Measurements from ENCODE around the gene BLCAP.
A peak's percentile ranks its signal among the peaks of the same experiment; 100 is the strongest.
"Not testable (repeated sequence)": the region's sequence is repeated elsewhere in the genome, so short reads cannot be mapped to it uniquely, and the experiment has no call there.

The BLCAP gene

DNA sequence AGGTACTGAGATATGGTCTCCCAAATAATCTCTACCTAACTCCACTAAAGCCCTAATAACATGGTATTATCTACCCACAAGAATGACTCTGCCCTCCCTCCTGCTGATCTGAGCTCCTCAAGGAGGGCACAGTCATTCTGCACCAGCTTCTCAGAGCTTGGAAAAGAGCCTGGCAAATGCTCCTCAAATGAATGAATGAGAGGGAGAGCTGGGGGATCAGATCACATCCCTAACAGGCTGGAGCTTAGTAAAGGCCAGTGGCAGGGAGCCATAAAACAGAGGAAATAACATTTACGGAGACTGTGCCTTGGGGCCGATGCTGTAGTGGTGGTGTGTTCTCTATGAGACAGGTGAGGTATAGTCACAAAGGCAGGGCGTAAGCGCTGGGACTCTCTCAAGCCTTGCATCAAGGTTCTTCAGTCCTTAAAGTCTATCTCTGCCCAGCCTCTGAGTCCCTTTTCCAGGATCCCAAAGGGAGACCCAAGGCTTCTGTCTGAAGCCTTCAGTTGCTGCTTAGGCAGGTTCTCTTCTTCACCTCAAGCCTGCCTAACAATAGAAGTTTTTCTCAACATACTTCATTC, 13.8 kb downstream of the BLCAP start:
- DNase-seq = no peak

DNA sequence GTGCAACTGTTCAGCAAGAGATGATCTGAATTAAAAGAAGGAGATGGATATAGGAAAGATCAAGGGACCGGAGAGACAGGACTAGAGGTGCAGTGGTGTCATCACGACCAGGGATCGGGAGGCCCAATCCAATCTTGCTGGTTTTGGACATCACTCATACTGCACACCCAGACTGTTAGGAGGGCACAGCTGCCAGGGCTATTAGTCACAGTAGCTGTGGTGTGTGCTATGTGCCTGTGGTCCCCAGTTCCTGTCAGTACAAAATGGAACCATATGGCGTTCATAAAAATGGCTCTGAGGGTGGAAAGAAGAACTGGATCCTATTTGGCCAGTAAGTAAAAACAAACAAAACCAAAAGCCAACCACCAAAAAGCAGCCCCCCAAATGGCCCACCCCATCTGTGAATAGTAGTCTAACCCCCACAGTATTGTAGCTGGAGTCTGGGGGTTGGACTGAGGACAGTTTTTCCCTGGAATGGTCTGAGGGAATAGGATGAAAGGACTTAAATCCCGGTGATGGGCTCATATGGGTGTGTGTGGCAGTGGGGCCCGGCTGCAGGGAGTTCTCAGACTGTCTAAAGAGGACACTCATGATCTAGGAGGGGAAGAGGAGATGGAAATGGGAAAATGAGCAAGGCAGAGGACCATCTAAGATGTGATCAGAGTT, 15.9 kb downstream of the BLCAP start:
- DNase-seq = no peak

GRCh38 chr20:37510226-37510625, 17.4 kb downstream of the BLCAP start:
- DNase-seq = no peak

- DNase-seq = no peak
Measured at GRCh38 chr20:37506152-37506725, 21.4 kb downstream of the BLCAP start.

DNA sequence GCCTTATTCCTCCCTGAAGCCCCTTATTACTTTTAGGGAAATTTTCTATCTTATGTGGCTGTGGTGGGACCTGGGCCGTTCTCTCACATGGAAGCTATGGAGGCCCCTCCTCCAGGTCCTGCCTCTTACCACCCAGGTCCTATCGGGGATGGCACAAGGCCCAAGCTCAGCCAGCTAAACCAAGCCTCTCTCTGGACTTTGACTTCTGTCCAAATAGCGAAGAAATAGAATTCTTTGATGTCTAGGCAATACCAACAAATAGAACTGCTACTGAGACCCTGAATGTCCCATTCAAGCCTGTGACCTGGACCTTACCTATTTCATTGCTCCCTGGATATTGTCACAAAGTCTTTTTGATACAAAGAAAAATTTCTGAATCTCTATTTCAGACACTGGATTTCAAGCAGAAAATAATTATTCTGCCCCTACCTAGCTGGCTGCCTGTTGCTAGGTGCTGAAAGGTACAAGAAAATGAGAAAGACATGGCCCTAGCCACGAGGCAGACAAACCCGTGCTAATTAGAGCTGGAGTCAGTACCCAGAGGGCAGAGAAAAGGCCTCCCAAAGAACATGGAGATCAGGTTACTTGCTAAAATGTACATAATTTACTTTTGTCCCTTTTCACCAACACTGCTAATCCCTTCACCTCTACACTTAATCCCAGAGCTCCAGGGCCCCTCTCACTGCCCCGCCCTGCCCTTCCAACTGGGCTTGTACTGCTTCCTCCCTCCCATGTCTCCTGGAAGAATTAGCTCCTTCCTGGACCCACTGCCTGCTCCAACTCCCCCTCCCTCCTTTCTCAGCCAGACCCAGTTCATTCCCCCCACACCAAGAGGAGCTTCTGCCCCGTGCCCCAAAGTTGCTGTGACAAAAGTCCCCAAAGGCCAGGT, 22.2 kb downstream of the BLCAP start:
- no peak for DNase-seq

- no peak for DNase-seq
Measured at GRCh38 chr20:37504404-37505096, 23.1 kb downstream of the BLCAP start.

DNA sequence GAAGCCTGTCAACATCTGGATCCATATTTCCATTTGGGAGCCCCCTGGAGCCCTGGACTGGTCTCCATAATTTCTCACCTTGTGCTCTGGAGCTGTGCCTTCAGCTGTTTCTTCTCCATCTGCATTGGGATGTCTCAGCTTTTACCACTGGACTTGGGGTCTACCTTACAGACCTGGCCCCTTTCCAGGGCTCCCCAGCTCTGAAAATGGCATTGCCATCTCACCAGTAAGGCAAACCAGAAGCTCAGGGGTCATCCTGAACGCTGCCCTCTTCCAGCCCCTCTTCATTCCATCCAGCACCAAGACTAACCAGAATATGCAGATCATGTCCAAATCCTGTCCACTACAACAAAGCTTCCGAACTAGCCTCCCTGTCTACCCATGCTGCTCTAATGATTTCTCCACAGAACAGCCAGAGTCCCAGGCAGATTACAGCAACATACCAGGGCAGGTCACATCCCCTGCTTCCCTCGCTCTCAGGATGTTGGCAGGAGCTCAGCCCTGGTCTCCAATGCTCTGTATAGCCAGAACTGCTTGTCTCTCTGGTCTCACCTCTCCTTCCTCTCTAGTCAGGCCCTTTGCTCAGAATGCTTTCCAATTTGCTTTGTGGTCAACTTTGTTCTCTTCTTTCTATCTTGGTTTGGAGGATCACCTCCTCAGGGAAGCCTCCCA, 24.3 kb downstream of the BLCAP start:
- DNase-seq = no peak

GRCh38 chr20:37502654-37503053, 25.0 kb downstream of the BLCAP start:
- no peak for DNase-seq

GRCh38 chr20:37501940-37502339, 25.7 kb downstream of the BLCAP start:
- peak; percentile 87 for DNase-seq

- DNase-seq = peak; percentile 74
Measured at GRCh38 chr20:37500311-37500710, 27.4 kb downstream of the BLCAP start.

- no peak for DNase-seq
Measured at GRCh38 chr20:37498066-37498665, 29.5 kb downstream of the BLCAP start.

GRCh38 chr20:37494796-37495195, 32.9 kb downstream of the BLCAP start:
- no peak for DNase-seq

DNA sequence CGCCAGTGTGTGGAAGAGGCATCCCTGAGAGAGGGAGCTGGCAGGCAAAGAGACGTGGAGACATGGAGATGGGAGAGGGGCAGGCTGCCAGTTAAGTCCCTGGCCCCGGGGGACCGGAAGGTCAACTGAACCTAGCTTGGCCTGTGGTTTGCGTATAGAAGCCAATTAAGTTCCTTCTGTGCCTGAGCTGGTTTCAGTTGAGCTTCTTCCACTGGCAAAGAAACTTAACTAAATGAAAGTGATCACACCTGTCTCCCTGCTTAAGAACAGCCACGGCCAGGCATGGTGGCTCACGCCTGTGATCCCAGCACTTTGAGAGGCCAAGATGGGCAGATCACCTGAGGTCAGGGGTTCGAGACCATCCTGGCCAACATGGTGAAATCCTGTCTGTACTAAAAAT, 33.4 kb downstream of the BLCAP start:
- no peak for DNase-seq

GRCh38 chr20:37492945-37493344, 34.7 kb downstream of the BLCAP start:
- DNase-seq = no peak

DNA sequence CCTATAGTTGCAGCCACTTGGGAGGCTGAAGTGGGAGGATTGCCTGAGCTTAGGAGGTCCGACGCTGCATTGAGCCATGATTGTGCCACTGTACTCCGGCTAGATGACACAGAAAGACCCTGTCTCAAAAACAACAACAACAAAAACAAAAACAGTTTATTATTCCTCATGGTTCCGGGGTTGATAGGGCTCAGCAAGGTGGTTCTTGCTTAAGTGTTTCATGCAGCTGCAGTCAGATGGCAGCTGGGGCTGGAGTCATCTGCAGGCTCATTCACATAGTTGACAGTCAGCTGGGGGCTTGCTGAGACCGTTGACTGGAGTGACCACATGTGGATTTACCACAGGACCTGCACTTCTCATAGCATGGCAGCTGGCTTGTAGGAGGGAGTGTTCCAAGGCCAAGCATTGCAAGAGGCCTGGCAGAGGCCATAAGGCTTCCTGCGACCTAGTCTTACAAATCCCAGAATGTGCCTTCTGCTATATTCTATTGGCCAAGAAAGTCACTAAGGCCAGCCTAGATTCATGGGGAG, 35.5 kb downstream of the BLCAP start:
- DNase-seq = no peak

DNA sequence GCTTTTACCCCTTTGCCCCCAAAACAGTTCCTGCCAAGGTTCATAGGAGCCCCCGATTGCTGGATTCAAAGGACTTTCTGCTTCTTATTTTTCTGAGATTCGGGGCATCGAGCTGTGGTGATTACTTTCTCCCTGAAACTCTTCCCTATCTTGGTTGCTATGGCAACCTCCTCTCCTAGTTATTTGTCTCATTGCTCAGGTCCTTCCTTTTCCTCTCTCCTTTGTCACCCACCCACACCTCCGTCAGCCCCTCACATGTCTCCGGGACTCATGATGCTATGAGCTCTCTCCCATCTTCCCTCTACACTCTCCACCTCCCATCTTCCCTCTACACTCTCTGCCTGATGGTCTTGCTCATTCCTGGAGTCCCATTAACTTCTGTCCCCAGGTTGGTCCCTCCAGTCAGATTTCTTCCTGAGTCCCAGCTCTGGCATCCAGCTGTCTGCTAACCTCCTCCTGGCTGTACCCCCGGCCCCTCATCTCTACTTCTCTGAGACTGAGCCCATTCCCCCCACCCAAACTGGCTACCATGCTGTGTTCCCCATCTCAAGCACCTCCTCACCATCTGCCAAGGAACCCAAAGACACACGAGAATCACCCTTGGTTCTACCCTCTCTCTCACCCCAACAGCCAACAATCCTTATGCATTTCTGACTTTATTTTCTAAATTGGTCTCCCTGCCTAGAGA, 36.9 kb downstream of the BLCAP start:
- no peak for DNase-seq

DNA sequence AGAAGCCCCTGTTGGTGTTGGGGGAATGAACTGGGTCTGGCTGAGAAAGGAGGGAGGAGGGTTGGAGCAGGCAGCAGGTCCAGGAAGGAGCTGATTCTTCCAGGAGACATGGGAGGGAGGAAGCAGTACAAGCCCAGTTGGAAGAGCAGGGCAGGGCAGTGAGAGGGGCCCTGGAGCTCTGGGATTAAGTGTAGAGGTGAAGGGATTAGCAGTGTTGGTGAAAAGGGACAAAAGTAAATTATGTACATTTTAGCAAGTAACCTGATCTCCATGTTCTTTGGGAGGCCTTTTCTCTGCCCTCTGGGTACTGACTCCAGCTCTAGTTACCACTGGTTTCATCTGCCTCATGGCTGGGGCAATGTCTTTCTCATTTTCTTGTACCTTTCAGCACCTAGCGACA, 41.5 kb downstream of the BLCAP start:
- DNase-seq = not testable (repeated sequence)

DNA sequence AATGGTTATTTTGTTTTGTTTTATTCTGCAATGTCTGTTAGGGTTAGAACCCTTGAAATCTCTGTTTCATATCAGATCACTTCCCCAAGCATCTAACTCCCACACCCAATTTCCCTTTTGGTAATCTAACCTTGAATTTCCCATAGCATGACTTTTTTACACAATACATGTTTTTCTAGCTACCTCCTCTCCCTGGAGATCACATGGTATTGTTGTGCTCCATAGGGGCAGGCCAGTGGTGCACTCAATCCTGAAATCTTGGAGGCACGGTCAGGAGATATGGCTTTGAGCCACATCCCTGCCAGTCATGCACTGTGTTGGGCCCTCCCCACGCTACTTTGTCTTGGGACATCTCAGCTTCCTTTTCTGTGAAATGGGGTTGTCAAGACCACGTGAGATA, 43.3 kb downstream of the BLCAP start:
- no peak for DNase-seq

DNA sequence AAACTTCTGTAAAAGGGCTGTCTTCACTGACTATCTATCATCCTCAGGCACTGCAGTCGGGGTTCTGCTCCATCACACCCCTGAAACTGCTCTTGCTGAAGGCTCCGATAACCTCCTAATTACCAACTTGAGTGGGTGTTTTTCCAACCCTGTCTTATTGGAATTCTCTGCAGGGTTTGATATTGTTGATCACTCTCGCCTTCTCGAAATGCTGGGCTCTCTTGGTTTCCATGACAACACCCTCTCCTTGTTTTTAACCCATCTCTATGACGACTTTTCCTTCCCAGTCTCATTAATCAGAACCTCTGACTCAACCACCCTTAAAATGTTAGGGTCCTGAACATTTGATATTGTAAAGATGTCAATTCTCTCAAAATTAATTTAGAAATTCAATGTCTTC, 46.1 kb downstream of the BLCAP start:
- no peak for DNase-seq

DNA sequence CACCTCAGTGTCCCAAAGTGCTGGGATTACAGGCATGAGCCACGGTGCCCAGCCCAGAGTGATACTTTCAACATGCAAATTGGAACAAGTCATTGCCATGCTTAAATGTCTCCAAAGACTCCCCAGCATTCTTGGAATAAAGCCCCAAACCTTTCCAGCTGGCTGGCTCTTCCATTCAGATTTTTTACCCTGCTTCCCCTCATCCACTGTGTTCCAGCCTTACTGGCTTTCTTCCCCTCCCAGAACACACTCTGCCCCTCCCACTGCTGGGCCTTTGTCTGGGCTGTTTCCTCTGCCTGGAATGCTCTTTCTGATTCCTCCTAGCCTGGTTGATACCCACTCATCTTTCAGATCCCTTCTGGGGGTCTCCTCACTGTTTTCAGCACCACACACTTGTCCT, 46.8 kb downstream of the BLCAP start:
- DNase-seq = no peak
